NCI-H2196 (cell line): Measurements from ENCODE around the gene SURF1.

ENCODE experiments used
- DNase-seq: peaks from one replicate; lab custom pipeline; 2025; ENCODE audit not compliant: unreplicated experiment; lab: John Stamatoyannopoulos, UW

The SURF1 gene

DNA sequence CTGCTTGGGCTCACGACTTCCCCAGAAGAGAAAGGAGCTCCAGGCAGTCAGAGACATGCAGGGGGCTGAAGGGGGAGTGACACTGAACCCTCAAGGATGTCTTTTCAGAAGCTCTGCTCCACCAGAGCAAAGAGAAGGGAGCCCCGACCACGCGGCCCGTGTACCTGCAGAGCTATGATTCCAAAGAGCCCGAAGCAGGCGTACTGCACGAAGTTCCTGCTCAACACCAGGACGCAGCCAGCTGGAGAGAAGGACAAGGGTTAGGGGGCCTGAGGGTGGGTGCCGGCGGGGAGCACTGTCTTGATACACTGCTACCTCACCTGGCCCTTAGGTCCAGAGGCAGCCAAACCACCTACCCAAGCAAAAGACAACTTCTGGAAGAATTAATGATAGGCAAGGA is 10.1 kb upstream of the SURF1 start:
- DNase-seq: no peak

DNA sequence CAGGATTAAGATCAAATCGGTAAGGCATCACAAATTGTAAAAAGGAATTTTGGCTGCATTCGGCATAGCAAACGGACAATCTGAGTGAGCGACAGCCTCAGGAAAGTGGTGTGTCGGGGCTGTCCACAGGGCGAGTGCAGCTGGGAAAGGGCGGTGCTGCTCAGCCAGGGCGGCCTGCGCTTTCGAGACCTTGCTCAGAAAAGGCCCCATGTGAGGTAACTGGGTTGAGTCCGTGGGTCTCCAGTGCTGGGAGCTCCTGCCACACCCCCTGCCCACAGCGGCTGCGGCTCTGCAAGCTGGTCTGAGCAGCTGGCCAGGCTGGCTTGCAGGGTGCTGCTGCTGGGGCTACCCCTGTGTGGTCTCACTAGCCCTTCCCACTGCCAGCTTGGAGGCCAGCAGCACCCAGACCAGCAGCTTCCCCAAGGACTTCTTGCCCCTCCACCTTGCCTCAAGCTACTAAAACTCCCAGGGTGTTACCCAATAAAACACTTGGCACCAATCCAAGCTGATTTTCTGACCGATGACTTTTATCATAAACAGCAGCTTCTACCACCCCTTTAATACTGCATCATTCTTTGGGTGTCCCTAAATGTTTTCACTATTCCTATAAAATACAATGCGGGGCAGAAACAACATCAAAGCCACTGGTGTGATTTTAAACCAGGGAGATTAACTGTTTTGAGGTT is 6.2 kb upstream of the SURF1 start:
- peak; percentile 8 for DNase-seq

DNA sequence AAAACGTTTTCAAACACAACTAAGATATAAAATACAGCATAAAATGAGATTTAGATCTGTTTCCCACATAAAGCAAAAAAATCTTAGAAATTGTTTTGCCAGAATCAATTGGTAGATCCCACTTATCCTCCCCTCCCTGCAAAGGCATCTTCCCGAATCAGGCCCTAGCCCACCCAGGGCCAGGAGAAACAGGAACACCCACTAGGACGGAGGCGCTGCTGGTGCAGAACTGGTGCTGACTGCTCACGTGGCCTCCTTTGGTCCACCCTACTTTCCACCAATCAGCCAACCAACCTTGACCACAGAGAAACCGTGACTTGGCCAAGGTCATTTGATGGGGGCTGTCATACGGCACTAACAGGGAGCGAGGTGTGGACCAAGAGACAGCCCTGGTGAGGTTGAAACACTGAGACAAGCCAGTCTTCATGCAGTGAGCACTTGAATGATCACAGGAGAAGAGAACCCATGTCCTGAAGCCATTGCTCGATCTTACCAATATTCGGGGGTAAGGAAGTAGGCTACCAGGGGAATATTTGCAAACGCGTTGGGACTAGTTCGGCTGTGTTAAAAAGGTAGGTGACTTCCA is 5.3 kb upstream of the SURF1 start:
- no peak for DNase-seq

DNA sequence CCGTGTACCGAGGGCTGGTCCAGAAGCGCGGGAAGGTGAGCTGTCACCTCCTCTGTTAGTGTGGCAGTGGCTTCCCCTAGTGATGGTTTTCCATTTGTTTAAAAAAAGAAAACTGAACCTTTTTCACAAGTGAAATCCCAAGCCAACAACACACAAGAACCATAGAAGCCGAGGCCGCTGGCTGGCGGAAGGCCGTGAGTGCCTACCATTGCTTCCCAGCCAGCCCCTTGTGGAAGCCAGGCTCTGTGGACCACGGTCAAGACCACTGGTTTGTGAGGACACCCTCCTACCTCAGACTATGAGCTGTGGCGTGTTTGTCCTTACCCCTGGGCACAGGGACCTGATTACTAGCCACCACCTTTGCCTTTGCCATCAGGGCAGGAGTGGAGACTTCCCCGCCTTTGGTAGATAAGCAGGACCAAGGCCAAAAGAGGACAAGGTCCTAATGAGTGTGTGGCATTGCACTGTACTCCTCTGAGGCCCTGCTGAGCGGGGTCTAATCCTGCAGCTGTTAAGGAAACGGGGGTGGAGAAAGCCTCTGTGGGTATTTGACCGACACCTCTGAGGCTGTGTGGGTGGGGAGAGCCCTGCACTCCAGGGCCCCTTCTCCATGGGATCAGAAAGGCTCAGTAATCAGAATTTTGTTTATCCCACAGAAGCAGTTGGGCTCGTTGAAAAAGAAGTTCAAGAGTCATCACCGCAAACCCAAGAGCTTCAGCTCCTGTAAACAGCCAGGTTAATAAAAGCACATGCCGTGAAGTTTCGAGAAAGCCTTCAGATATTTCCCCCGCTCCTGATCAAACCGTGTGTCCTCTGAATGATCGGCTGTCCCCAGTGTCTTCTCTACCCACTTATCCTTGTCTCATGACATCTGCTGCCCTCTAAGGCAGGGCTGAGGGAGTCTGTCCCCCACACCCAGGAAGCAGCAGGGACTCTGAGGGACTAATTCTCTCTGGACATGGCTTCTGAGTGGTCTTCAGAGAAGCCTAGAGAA is 4.4 kb upstream of the SURF1 start:
- DNase-seq: no peak

DNA sequence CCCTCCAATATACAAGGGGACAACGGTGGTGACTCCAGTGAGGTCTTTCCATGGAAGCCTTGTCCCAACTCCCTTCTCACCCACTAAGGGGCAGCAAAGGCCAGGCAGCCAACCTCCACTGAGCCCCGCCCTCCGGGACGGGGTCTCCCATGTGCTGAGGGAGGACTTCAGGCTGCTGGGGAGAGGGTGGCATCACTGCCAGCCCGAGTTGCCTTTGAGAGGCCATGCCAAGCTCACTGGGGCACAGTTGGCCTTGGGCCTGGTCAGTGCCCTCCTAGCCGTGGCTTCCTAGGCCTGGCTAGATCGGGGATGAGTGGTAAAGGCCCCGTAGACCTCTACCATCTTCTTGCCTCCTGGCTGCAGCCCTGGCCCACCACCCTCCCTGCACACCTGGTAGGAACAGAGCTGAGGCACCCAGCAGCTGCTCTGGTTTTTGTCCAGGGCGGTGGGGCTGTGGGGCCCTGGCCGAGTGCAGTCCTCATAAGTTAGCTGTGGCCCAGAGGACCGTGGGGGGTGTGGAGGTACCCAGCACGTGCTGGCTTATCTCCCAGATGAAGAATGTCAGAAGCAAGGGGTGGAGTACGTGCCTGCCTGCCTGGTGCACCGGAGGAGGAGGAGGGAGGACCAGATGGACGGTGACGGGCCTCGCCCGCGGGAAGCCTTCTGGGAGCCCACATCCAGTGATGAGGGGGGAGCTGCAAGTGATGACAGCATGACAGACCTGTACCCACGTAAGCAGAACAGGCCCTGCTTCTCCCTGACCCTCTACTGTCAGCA is 3.3 kb upstream of the SURF1 start:
- DNase-seq: peak; percentile 22

DNA sequence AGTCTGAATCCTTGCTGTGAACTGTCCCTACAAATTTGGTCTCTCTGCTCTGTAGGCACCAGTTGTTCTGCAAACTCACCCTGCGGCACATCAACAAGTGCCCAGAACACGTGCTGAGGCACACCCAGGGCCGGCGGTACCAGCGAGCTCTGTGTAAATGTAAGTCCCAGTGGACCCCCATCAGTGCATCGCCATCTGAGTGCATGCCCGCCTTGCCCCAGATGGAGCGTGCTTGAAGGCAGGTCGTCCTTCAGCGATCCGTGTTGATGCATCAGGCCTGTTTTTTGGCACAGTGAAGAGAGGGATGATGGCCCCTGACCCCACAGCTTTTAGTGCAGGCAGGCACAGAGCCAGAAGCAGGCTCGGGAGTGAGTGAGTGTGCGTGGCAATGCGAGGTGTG is 1.4 kb upstream of the SURF1 start:
- no peak for DNase-seq

DNA sequence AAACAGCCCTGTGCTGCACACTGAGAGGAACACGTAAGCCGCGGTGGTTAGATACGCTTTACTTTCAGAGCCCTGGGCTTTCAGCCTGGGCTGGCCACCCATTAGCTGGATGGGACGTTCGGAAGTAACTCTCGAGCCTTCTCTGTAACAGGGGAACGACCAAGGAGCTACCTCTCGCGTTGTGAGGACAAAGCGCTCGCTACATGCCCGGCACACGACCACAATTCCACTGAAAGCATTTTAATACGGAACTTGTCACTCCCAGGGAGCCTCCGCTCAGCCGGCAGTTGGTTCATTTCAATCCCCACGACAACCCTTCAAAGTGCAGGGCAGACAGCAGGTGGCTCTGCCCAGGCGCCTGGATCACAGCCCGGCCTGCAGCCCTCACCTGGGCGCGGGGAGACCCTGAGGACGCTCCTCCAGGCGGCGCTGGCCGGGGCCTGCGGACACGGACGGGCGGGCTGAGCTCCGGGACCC is 368 bp downstream of the SURF1 start:
- no peak for DNase-seq

DNA sequence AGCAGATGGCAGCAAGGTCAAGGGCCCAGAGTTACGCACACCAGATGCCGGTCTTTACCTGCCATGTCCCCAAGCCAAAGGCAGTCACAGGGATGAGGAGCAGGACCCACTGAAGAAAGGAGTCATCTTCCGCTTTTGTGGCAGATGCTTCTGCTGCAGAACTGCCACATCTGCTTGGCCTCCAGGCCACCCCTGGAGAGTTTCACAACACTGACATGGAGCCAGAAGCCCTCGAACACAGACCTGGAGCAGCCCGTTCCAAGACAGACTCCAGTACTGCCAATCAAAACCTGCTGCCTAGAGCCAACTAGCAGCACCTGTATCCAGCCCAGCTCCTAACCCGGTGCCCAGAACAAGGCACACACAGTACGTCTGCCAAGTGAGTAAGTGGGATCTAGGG is 1.5 kb downstream of the SURF1 start:
- no peak for DNase-seq

DNA sequence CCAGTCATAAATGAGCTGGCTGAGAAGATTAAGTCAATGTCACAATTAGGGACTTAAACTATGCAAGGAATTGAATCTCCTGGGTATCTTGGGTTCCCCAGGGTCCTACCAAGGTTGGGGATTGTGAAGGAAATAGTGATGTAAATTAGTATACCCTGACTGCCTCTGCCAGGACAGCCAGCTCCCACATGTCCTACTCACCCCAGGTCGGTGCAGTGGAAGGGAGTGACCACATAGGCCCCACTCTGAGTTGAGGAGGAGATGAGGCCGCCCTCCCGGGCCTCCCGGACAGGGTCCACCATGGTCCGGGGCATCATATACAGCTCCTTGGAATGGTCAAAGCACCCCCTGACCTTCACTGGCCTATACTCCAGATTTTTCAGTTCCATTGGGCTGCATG is 2.7 kb downstream of the SURF1 start:
- DNase-seq: no peak

DNA sequence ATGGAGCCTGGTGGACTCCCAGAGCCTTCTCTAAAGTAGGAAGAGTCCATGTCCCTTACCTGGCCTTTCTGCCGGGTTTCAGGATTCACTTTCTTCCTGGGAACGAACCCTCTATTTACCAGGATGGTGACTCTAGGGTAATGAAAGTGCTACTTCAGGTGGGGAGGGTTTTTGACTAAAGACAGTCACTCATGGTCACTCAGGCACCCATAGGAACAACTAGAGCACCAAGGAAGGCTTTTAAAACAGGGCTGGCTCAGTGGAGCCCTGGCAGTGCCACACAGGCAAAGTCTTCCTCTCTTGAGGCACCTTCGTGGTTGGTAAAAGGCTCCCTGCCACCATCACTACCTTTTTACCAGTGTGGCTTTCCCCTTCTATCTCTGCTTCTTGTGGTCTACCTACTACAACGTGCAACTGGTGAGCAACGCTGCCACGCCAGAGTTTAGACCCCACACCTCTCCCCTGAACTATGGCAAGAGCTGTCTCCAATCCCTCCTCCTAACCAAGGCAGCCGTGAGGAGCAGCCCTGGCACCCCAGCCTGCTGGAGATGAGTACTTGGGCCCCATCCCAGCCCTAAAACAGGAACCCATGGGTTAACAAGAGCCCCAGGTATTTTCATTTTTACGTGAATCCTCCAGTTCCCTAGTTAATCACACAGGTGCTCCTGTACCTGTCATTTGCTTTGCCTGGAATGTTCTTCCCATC is 3.5 kb downstream of the SURF1 start:
- no peak for DNase-seq

DNA sequence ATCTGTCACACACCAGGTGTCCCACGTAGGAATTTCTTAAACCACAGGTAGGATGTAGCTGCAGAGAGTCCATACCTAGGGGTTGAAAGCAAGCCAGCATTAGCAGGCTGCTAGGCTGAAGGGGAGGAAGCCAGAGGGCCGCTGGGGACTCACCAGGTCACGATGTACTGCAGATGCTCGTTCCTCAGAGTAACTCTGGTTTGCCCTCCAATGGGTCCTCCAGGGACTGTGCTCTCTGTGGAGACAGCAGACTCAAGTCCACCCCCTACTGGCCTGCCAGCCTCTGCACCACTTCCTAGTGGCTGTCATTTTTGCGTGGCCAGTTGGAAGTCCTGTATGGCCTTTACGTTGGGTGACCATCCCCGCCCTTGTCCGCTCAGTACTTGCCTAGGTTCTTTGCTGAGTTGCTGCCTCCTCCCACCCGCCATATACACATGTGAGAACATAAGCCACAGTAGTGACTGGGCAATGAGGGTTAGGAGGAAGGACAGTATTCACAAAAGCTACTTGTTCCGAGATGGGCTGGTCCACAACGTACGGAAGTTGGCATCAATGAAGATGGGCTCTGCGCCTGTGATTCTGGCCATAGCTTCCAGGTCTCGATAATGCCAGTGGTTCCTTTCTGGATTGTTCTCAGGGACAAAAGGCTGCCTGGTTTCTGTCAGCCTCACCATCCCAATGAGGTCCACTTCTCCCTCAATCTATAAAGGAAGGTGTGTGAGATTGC is 4.2 kb downstream of the SURF1 start:
- no peak for DNase-seq

DNA sequence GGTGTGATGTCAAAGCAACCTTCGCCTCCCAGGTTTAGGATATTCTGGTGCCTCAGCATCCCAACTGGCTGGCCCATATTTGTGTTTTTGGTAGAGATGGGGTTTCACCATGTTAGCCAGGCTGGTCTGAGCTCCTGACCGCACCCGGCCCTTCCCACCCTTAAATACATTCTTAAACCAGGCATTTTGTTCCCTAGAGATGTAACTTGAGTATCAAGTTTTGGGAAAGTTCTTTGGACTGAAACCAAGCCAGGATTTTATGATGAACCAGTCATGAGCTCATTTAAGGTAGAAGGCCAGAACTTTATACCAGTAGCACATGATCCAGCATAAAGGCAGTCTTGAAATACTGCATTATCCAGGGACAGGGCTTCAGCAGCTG is 4.8 kb downstream of the SURF1 start:
- no peak for DNase-seq

DNA sequence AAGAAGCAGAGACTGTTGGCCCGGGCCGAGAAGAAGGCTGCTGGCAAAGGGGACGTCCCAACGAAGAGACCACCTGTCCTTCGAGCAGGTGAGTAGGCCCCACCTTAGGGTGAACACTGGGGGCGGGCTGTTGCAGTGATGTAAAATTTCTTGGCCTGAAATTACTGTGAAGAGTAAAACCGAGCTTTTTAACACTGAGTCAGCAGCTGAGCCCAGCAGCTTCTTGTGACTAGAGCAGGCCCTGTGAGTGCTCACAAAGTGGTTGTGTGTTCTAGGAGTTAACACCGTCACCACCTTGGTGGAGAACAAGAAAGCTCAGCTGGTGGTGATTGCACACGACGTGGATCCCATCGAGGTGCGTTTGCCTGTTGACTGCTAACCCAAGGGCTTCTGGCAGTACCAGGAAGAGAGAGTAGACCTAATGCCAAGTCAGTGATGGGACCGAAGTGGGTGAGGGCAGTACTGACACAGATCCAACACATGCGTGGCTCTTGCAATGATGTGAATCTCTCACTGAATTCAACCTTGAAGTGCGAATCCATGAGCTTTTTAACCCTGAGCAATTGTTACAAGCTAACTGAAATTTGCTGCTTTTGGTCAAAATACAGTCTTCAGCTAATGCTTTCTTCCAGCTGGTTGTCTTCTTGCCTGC is 6.2 kb downstream of the SURF1 start:
- no peak for DNase-seq

DNA sequence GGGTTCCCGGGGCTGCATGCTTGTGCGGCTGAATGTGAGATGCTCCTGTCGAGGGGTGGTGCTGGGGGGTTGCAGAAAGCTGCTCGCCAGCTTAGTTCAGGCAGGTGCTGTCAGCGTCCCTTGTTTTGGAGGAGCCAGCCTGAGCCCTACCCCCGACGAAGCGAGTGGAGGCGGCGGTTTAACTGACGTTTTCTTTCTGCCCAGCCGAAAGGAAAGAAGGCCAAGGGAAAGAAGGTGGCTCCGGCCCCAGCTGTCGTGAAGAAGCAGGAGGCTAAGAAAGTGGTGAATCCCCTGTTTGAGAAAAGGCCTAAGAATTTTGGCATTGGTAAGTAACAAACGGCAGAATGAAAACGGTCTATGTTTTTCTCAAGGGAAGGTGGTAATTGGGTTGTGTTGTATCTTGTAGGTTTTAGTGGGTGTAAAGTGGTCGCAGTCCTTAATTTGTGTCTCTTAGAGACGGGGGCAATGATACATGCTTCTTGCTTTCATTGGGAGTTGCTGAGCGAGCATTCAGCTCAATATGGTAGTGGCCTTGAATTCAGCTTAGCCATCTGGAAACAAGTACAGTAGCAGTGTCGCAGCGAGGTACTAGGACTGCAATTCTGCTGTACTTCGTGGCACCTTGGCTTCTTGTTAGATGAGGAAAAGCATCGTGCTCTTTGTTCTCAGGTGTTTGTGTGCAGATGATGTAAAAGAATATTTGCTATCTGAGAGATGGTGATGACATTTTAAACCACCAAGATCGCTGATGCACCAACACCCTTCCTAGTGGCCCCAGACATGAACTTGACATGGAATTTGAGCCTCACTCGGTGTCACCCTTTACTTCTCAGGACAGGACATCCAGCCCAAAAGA is 7.3 kb downstream of the SURF1 start:
- DNase-seq: no peak

DNA sequence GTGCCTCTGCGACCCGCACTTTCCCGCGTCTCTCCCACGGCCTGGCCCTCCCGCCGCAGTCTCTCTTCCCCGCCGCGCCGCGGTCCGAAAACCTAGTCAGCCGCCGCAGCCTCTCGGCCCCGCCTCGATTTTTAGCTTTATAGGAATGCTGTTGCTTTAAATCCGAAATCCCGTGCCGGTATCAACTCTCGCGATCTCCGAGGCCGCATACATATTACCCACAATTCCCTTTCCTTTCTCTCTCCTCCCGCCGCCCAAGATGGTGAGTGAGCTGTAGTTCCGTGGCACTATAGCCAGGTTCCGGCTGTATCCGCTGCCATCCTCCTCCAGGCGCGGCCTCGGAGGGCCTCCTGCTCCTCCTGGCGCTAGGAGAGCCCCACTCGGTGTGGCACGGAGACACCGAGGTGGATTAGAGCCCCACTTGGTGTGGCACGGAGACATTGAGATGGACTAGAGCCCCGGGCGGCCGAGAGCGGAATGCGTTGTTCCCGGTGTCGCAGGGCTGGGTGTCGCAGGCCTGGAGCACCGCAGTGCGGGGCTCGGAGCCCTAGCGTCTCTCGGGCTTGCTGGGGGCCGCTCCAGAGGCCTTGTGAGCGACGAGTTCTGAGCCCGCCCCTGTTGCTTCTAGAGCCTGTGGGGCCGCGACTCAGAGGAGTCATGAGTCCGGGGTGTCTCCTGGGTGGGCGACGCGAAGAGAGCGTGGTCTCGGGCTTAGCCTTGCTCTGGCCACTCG is 8.1 kb downstream of the SURF1 start, which contains the start of the genes MED22 and RPL7A:
MED22 (minus strand) TSS at position 147 of the 733 bp plus-strand sequence. CDS start 1,469 bp downstream, outside the sequence.
RPL7A (plus strand) TSS at position 234 of the 733 bp plus-strand sequence; CDS start at position 260, 26 bp downstream.
- peak; percentile 89 for DNase-seq

DNA sequence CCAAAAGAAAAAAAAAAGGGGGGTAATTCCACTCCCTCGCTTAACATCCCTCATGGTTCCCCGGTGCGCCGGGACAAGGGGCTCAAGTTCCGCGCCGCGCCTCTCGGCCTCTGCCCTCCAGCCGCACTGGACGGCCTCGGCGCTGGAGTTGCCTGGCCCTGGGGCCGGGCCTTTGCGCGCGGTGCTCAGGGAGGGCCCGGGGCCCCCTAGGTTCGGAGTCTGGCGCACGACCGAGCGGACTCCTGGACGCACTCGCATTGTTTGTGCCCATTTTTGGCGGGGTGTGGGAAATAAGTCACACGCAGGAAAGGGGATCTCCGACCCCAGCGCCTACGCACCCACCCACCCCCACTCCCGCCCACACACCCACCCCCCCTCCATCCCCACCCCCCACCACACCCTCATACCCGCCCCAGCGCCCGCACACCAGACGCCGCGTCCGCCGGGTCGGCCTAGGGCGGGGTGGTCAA is 8.7 kb downstream of the SURF1 start:
- no peak for DNase-seq
